Endometrium (tissue), 2 donors: ENCODE results near the gene FBXW11.
"Not testable (repeated sequence)": the region's sequence is repeated elsewhere in the genome, so short reads cannot be mapped to it uniquely, and the experiment has no call there.

Experiments used
- FAIRE-seq: peaks from 2 replicates; lab custom pipeline; 2012; peaks lifted over from hg19 to GRCh38; lab: Jason Lieb, UNC
- donor health status: control.
- donor health status: control.

FBXW11 gene

DNA sequence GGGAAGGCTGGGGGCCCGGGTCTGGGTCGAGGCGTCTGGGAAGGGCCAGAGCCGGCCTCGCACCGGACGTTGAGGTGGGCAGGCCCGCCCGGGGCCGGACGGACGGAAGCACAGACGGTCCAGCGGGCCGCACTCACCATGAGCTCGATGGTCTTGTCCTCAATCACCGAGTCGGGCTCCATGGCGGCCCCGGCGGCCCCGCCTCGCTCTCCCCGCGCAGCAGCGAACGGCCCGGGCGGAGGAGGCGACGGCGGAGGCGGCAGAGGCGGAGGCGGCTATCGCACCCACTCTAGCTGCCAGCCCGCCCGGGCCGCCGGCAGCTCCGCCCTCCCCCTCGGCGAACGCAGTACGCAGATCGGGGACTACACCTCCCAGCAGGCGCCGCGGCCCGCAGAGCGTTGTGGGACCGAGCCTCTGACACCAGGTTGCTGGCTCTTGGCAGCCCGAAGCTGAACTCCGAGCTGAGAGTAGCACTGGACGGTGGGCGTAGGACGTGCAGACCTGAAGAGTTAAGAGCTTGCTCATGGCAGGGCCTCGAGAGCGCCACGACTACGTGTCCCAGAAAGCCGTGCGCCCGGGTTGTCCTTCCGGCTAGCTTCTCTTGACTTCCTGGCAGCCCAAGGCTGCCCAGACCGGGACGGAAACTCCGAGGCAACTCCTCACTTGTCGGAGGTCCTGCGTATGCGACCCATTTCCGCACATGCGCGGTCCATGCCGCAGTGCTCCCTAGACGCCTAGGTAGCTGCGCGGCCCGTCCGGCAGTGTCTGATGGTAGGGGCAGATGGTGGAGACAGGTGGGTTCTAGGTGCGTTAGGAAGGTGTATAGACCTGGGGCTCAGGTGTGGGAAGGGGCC is at the start of gene FBXW11:
TSS of gene FBXW11 (minus strand) at position 318 of the 854 bp plus-strand sequence. CDS start at position 182, 136 bp downstream.
- no peak for FAIRE-seq

GRCh38 chr5:172055996-172056395 is 49.6 kb upstream of the FBXW11 start:
- FAIRE-seq, result no peak

GRCh38 chr5:172055421-172055820 is 49.0 kb upstream of the FBXW11 start:
- no peak for FAIRE-seq

DNA sequence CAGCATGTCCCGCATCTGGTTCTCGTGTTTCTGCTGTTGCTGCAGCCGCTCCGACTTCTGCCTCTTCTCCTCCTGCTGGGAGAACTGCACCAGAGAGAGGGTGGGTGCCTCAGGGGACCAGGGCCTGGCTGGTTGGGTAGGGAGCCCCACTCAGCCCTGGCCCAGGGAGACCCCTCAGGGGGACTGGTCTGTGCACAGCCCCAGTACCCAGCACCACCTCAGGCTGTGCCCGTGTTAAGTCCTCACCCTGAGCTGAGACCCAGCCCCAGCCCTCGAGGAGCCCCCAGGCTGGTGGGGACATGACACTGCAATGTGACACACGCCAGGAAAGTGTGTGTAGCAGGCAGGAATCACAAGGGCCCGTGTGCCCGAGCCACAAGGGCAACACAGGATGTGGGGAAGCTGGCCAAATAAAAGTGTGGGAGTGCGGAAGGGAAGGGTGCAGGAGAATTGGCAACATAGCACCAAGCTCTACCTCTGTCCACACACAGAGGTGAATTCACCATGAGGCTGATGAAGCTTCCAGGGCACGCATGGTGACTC is 48.2 kb upstream of the FBXW11 start:
- FAIRE-seq, result no peak

- no peak for FAIRE-seq
Measured at GRCh38 chr5:172052450-172053236, 46.2 kb upstream of the FBXW11 start.

GRCh38 chr5:172051643-172052339 is 45.4 kb upstream of the FBXW11 start:
- no peak for FAIRE-seq

GRCh38 chr5:172050080-172050479 is 43.6 kb upstream of the FBXW11 start:
- FAIRE-seq, result no peak

DNA sequence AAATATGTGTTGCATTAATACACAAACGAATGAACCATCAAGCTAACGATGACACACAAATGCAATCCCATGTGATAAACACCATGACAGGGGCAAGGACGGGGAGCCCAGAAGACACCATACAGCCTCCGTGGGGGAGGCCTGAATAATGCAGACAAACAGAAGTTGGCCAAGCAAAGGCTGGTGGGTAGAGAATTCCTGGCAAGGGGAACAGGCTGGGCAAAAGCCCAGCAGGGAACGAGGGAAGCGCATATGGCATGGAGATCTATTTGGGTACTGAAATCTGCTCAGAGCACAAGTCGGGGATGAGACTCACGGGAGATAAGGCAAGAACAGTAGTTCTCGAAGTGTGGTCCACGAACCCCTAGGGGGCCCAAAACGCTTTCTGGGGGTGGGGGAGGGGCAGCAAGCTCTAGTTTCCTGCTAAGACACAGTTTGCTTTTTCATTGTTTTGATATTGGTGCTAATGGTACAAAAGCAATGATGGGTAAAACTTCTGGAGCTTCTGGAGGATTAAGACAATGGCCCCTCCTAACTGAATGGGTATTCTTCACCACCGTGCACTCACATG is 42.9 kb upstream of the FBXW11 start:
- FAIRE-seq, result no peak

DNA sequence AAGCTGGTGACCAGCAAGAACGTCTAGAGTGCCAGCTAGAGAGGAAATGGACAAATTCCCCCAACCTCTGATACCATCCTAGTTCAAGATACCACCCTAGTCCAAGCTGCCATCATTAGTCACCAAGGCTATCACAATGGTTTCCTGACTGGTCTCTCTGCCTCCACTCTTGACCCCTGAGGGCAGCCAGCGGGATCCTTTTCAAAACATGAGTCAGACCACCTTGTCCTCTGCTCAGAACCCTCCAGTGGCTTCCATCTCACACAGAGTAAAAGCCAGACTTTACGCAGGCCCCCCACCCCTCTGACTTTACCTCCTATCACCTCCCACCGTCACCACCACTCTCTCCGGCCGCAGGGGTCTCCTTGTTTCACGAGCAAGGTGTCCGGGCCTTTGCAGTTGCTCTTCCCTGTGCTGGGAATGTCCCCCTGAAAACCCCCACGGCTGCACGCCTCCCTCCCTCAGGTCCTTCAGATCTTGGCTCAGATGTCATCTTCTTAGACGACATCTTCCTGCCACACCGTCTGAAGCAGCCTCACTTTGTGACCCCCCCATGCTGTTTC is 42.2 kb upstream of the FBXW11 start:
- FAIRE-seq, result no peak

- FAIRE-seq, result no peak
Measured at GRCh38 chr5:172048170-172048422, 41.7 kb upstream of the FBXW11 start.

DNA sequence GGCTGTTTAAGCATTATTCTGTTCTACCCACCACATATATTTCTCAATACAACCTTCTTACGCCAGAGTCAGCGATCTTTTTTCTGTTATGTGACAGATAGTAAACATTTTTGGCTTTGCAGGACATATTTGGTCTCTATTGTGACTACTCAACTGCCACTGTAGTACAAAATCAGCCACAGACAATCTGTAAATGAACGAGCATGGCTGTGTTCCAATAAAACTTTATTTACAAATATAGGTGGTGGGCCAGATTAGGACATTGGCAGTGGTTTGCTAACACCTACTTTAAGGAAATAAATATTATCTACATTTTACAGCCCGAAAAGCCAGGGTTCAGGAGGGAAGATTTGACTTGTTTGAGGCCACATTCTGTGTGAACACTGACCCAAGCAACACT is 40.2 kb upstream of the FBXW11 start:
- no peak for FAIRE-seq

GRCh38 chr5:172045315-172045632 is 38.8 kb upstream of the FBXW11 start:
- no peak for FAIRE-seq

DNA sequence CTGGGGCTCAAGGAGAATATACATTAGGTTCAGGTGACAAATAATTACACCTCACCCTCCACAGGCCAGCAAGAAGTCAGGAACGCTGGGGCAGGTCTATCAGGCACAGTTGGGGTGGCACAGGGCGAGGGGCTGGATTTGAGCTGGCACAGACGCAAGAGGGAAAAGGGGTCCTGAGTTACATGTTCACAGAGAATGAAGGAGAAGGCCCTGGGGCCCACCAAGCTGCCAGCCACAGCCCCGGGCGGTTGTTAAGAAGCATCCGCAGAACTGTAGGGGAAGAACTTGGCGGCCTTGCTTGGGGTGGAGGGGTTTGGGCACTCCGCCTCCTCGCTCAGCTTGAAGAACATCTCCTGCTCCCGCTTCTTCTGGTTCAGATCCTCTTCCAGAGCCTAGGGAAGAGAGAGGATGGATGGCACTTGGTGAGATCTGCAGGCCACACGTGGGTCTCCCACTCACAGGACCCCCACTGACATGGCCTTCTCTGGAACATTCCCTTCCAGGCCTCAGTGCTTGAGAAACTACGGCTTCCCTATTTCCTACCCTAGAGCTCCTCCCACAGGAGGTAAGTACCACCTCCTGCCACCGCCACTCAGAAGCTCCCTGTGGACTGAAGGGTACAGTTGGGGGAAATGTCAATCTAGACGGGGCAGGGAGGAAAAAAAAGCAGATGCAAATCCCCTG is 38.3 kb upstream of the FBXW11 start:
- FAIRE-seq, result no peak

GRCh38 chr5:172043865-172044264 is 37.4 kb upstream of the FBXW11 start:
- FAIRE-seq, result no peak

GRCh38 chr5:172042183-172042582 is 35.7 kb upstream of the FBXW11 start:
- FAIRE-seq, result no peak

DNA sequence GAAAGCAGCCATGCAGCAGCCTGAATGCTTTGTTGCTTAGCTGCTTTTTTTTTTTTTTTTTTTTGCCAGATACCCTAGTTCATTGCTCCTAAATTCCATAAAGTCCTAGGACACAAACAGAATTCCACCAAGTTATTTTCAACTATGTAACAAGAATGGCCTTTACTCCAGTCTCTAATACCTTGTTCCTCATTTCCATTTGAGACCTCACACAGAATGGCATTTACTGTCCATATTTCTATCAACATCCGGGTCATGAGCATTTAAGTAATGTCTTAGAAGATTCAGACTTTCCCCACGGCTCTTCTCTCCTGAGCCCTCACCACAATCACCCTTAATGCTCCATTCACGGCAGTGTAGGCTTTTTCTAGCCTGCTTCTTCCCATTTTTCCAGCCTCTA is 31.7 kb upstream of the FBXW11 start:
- FAIRE-seq, result no peak

DNA sequence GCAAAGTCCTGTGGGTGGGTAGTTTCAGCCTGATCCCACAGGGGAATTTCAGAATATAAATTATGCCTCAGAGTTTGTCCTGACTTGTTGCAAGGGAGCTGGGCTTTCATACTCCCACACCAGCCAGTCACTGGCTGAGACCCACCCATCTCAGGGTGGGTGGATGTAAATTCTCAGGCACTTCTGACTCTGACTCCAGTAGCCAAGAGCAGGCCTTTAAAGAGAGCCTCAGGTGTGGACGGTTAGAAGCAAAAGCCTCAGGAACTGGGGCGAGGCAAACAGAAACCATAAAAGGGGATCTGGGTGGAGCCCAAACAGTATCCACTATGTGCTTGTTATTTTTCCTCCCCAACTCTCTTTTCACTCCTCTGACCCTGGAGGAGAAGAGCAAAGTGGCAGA is 28.6 kb upstream of the FBXW11 start:
- FAIRE-seq, result no peak

DNA sequence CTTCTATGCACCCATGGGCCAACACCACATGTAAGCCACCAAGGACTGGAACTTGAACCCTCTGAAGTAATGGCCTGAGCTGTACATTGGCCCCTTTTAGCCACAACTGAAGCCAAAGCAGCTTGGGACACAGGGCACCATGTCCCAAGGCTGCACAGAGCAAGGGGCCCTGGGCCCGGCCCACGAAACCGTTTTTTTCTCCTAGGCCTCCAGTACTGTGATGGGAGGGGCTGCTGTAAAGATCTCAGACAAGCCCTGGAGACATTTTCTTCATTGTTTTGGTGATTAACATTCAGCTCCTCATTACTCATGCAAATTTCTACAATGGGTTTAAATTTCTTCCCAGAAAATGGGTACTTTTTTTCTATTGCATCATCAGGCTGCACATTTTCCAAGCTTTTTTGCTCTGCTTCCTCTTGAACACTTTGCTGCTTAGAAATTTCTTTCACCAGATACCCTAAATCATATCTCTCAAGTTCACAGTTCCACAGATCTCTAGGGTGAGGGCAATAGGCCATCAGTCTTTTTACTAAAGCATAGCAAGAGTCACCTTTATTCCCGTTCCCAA is 25.5 kb upstream of the FBXW11 start:
- no peak for FAIRE-seq

GRCh38 chr5:172029876-172030275 is 23.4 kb upstream of the FBXW11 start:
- FAIRE-seq, result no peak

- FAIRE-seq, result no peak
Measured at GRCh38 chr5:172028167-172028566, 21.7 kb upstream of the FBXW11 start.

DNA sequence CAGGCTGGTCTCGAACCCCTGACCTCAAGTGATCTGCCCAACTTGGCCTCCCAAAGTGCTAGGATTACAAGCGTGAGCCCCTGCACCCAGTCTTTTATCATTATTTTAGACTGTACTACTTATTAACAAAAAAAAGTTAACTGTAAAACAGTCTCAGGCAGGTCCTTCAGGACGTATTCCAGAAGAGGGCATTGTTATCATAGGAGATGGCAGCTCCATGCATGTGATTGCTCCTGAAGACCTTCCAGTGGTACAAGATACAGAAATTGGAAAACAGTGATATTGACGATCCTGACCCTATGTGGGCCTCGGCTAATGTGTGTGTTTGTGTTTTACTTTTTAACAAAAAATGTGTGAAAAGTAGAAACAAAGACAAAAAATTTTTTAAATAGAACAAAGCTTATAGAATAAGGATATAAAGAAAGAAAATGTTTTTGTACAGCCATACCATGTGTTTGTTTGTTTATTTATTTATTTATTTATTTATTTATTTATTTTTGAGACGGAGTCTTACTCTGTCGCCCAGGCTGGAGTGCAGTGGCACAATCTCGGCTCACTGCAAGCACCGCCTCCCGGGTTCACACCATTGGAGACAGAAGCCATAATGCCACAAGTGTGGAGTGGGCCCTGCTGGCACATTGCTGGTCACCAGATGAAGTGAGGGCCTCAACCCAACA is 13.8 kb upstream of the FBXW11 start:
- FAIRE-seq, result not testable (repeated sequence)
